Kidney epithelial cell (primary cell): Measurements from ENCODE around the gene TPM3. TPM values are rescaled to one million over a fixed set of nuclear protein-coding genes. Genes with fewer than 3 reads are reported as not detected.
"Not testable (repeated sequence)": the region's sequence is repeated elsewhere in the genome, so short reads cannot be mapped to it uniquely, and the experiment has no call there.

Experiments used
- DNase-seq: peaks from one replicate; pipeline ENCODE4 v3.0.0-alpha.2; 2010; ENCODE audit warnings: low read depth
- H3K27me3 ChIP-seq: 2 replicates; pipeline ENCODE4 v1.6.0; 2011; ENCODE audit warnings: low read length; ENCODE audit not compliant: control insufficient read depth, insufficient read depth
- H3K36me3 ChIP-seq: 2 replicates; pipeline ENCODE4 v1.5.1; 2011; ENCODE audit warnings: low read length; ENCODE audit not compliant: control insufficient read depth, insufficient read depth
- H3K4me3 ChIP-seq: 2 replicates; pipeline ENCODE4 v1.5.1; 2011; ENCODE audit warnings: low read depth, mild to moderate bottlenecking, control low read depth, low read length
- total RNA-seq: library from RNA; depleted of rRNA; stranded (reverse); fragments of >200 nt; gene quantifications from 2 replicates; pipeline ENCODE4 v1.2.3, GENCODE V29; 2015
- TF ChIP-seq, protein P1 (sequence below): IDR thresholded peaks from 2 replicates; pipeline ENCODE4 v1.5.1; 2011; ENCODE audit warnings: mild to moderate bottlenecking, moderate library complexity, low read length, control low read depth, inconsistent platforms; ENCODE audit not compliant: insufficient read depth, poor library complexity, severe bottlenecking

Gene TPM3
- total RNA-seq, 1 donor from 2014 or later = 529 TPM

DNA sequence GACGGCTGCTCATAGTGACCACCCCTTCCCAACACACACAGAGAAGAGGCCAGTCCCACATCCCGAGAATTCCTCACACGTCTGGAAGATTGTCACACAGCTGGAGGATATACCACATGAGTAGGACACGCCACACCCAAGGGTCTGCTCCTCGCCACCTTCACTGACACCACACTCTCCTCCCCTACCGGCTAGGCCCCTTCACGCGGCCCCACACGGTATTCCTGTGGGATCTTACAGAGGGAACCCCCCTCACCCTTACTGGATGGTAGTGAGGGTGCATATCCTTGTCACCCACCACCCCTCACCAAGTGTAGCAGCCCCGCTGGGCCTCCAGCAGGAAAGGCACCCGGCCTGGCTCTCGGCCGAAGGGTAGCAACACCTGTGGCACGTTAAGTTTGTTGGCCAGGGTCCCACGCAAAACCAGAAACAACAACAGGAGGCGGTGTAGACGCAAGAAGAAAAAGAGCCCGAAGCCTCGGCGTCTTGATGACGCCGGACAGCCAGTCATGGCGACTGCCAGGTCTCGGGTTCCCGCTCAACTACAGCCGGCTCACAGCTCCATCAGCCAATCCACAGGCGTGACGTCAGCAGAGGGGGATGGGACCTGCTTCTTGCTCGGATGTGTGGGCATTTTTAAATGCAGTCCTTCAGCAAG lies 37.2 kb downstream of the TPM3 start, which contains the start of gene NUP210L:
Gene NUP210L (minus strand): TSS at position 540 of the 658 bp plus-strand sequence.
- Histone ChIP-seq H3K36me3 (peaks cover 1% of the 10 kb centered on the region), H3K27me3 (no peaks in the 10 kb centered on the region)
- DNase-seq = no peak

DNA sequence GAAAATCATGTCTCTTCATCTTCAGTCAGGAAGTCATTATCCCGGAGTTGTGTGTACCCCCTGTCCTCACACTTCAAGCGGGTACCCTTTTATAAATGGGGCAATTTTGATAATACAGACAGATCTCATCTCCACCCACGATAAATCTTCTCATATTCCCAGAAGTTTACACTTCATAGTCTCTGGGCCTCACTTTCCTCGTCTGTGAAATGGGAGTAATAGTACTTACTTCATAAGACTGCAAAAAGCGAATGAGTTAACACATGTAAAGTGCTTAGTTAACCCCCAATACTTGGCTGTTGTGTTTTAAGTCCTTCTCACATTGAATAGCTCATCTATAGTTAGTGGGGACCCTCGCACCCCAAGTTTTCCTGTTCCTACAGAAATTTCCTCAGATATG lies 37.8 kb downstream of the TPM3 start:
- Histone ChIP-seq H3K36me3 (peaks cover 1% of the 10 kb centered on the region), H3K4me3 (no peak overlapping the region)
- no peak for DNase-seq

More for the DNA sequence above, 37.2 kb downstream of the TPM3 start, which contains the start of gene NUP210L:
- no peak within 1 kb of the TSS for H3K4me3 ChIP-seq
- TF ChIP-seq, protein P1, sequence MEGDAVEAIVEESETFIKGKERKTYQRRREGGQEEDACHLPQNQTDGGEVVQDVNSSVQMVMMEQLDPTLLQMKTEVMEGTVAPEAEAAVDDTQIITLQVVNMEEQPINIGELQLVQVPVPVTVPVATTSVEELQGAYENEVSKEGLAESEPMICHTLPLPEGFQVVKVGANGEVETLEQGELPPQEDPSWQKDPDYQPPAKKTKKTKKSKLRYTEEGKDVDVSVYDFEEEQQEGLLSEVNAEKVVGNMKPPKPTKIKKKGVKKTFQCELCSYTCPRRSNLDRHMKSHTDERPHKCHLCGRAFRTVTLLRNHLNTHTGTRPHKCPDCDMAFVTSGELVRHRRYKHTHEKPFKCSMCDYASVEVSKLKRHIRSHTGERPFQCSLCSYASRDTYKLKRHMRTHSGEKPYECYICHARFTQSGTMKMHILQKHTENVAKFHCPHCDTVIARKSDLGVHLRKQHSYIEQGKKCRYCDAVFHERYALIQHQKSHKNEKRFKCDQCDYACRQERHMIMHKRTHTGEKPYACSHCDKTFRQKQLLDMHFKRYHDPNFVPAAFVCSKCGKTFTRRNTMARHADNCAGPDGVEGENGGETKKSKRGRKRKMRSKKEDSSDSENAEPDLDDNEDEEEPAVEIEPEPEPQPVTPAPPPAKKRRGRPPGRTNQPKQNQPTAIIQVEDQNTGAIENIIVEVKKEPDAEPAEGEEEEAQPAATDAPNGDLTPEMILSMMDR = no peak

DNA sequence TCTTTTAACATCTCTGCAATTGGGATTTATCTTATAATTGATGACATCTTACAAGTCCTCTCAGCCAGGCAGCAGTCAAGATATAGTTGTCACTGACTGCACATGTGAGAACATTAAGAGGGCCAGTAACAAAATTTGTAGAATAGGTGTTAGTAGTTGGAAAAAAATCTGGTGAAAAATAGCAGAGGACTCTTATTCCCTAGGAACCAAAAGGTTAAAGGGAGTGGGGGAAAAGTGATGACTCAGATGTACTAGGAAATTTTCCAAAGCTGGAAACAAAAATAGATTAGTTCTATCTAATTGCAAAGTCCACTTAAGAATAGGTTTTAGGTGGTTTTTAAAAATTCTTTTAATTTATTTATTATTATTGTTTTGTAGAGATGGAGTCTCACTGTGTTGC lies 40.6 kb downstream of the TPM3 start:
- TF ChIP-seq, protein P1 = no peak
- Histone ChIP-seq H3K4me3 (no peak overlapping the region), H3K27me3 (no peaks in the 10 kb centered on the region), H3K36me3 (peaks cover 1% of the 10 kb centered on the region)
- DNase-seq = no peak

More for the DNA sequence above, 37.8 kb downstream of the TPM3 start:
- H3K27me3 ChIP-seq = no peaks in the 10 kb centered on the region
- TF ChIP-seq, protein P1 = no peak

DNA sequence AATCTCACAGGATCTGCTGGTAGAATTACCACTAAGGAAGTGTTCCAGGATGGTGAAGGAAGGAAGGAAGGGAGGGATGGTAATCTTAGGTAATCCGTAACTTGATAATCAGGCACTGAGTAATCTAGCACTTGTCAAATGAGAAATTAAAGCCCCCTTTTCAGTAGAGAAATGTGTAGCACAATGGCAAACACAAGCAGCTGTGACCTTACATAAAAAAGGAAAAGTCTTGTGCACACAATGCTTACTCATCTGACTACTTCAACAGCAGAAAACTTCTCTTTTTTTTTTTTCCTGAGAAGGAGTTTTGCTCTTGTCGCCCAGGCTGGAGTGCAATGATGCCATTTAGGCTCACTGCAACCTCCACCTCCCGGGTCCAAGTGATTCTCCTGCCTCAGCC lies 43.1 kb downstream of the TPM3 start:
- DNase-seq = no peak
- Histone ChIP-seq H3K4me3 (no peak overlapping the region), H3K27me3 (no peaks in the 10 kb centered on the region), H3K36me3 (no peaks in the 10 kb centered on the region)
- TF ChIP-seq, protein P1 = no peak

DNA sequence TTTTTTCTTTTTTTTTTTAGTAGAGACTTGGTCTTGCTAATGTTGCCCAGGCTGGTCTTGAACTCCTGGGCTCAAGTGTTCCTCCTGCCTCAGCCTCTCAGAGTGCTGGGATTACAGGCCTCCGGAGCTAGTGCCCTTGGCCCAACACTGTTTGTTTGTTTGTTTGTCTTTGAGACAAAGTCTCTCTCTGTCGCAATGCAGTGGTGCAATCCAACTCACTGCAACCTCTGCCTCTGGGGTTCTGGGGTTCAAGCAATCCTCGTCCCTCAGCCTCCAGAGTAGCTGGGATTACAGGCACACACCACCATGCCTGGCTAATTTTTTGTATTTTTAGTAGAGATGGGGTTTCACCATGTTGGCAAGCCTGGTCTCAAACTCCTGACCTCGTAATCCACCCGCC lies 44.4 kb downstream of the TPM3 start:
- not testable (repeated sequence) for H3K4me3 ChIP-seq, H3K27me3 ChIP-seq, DNase-seq, H3K36me3 ChIP-seq

DNA sequence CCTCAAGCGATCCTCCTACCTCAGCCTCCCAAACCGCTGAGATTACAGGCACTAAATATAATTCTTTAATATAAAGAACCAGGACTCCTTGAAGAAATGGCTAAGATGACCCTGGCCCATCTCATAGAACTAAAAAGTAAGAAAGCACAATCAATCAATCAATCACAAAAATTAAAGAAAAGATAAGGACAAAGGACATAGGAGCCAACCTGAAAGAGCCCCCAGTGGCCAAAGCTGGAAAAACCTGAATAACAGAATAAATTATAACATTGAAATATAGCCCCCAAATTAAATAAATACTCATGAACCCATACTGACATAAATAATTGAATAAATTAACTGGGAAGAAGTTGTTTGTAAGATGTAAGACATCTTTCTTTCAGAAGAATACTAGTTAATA lies 45.9 kb downstream of the TPM3 start:
- no peak for DNase-seq
- TF ChIP-seq, protein P1 = peak; percentile 37
- Histone ChIP-seq H3K4me3 (no peak overlapping the region), H3K27me3 (no peaks in the 10 kb centered on the region), H3K36me3 (no peaks in the 10 kb centered on the region)
